HuH-7 (cell line): Measurements from ENCODE around the gene TACSTD2.
"Not testable (repeated sequence)": the region's sequence is repeated elsewhere in the genome, so short reads cannot be mapped to it uniquely, and the experiment has no call there.

Experiments used
- DNase-seq: peaks from one replicate; pipeline ENCODE4 v3.0.0; 2011; ENCODE audit warnings: low spot score

The TACSTD2 gene

DNA sequence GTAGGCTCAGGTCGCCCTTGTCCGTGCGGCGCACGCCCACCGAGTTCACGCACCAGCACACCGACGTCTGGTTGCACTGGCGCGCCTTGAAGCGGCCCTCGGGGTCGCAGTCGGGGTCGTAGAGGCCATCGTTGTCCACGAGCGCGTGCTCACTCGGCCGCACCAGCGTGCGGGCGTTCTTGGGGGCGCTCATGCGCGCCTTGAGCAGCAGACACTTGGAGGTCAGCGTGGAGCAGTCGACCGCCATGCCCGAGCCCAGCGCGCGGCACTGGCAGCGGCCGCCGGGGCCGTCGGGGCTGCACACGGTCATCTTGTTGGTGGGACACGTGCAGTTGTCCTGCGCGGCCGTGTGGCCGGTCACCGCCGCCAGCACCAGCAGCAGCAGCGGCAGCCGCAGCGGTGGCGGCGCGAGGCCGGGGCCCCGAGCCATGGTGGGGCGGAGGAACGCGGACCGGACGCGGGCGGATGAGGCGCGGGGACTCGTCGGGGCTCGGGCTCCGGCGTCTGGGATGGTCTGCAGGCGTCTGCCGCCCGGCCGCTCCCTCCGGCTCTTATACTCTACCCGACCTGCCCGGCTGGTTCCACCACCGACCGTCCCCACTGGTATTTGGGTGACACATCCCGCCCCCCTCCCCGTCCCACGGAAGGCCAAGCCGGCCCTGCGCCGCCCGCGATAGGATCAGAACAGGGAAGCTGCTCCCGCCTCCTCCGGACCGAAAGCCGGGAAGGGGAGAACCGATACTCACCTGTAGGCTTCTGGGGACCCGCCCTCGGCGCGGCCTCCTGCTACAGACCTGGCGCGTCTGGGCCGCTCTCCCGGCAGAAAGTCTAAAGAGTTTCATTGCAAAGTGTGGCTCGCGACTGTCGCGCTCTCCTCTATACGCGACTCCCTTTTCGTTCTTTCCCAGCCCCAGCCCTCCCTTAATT is at the start of gene TACSTD2:
Gene TACSTD2 (minus strand): TSS at position 526 of the 927 bp plus-strand sequence. CDS start 96 bp downstream, at position 430.
- no peak for DNase-seq

DNA sequence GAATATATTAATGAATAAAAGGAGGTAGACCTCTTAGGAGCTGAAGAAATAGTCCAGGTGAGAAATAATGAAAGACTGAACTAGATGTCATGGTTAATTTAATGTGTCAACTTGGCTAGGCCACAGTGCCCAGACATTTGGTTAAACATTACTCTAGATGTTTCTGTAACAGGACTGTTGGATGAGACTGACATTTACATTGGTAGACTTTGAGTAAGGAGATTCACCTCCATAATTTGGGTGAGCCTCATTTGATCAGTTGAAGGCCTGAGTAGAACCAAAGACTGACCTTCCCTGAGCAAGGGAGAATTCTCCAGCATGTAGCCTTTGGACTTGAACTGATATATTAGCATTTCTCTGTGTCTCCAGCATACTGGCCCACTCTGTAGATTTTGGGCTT is 49.2 kb upstream of the TACSTD2 start:
- DNase-seq = no peak

DNA sequence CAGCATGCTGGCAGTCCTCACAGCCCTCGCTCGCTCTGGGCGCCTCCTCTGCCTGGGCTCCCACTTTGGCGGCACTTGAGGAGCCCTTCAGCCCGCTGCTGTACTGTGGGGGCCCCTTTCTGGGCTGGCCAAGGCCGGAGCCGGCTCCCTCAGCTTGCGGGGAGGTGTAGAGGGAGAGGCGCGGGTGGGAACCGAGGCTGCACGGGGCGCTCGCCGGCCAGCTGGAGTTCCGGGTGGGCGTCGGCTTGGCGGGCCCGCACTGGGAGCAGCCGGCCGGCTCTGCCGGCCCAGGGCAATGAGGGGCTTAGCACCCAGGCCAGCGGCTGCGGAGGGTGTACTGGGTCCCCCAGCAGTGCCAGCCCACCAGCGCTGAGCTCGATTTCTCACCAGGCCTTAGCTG is 46.2 kb upstream of the TACSTD2 start:
- DNase-seq = not testable (repeated sequence)

DNA sequence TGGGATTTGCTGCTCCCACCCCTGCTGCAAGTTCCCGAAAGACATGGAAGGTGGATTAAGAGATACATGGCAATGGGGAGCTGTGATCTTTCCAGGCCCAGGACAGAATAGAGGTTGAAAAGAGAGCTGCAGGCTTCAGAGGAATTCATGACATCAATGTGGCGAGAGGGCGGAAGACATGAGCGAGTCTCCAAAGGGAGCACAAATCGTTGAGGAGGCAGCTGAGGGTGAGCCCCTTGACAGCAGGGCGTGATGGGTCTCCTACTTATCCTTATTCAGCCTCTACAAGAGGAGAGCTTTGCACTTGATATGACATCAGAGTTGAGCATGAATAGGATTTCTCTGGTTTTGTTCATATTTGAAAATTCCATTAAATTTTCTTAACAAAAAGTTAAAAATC is 45.5 kb upstream of the TACSTD2 start:
- no peak for DNase-seq

DNA sequence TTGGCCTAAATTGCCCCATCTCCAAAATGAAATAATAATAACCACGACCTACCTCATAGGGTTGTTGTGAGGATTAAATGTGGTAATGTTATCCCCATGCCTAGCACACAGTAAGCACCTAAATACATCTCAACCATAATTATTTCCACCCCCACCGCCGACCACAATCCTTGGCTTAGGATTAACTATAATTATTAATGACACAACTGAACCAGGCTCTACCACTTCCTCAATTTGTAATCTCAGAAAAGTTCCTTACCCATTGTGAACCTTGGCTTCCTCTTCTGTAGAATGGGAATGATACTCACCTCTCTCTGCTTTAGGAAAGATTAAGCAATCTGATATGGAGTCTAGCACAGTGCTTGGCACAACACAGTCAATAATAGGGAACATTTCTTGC is 44.3 kb upstream of the TACSTD2 start:
- DNase-seq = no peak

- no peak for DNase-seq
Measured at GRCh38 chr1:58620926-58621325, 43.9 kb upstream of the TACSTD2 start.

- peak; percentile 11 for DNase-seq
Measured at GRCh38 chr1:58620259-58620658, 43.2 kb upstream of the TACSTD2 start.

DNA sequence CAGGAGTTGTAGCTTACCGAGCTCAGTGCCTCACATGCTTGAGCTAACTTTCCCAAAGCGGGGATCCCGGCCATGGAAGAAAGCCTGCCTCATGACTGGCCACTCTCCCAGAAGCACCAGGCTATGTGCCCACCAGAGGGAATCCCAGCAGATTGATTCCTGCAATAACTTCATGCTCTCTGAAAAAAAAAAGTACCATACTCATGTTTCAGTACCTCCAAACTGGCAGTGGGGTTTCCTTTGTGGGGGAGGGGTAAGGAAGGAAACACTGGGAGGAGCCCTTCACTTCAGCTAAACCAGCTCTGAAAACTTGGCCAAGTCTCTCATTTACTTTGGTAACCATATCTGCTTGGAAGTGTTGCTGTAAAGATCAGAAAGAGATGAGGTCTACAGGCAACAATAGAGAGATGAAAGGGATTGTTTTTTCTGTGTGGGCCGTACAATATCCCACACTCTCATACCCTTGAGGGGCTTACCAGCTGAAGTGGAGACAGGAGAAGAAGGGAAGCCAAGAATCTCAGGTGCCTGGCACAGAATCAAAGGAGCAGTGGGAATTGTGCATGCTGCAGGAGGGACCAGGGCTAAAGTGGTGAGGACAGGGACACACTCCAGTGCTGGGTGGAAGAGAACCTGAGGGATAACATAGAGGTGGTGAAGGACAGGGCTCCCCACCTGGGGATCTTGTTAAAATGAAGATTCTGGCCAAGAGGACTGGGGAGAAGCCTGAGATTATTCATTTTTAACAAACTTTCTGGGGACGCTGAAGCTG is 42.4 kb upstream of the TACSTD2 start:
- DNase-seq = no peak

GRCh38 chr1:58618303-58618702 is 41.3 kb upstream of the TACSTD2 start:
- DNase-seq = no peak

- DNase-seq = no peak
Measured at GRCh38 chr1:58611861-58612385, 34.9 kb upstream of the TACSTD2 start.

DNA sequence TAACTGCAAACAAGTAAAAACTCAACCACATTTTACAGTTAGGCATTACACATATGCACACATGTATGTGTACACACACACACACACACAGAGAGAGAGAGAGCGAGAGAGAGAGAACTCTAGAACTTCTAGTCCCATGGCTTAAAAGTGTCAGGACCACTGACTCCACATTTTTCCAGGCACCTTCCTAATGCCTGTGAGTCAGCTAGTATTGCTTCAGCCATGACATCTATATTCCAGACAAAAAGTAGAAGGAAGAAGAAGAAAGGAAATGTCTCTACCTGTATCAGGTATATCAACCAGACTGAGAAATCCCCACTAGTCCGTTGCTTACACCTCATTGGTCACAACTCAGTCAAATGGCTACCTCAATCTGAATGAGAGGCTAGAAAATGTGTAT is 31.9 kb upstream of the TACSTD2 start:
- DNase-seq = no peak

GRCh38 chr1:58608297-58608696 is 31.2 kb upstream of the TACSTD2 start:
- no peak for DNase-seq

DNA sequence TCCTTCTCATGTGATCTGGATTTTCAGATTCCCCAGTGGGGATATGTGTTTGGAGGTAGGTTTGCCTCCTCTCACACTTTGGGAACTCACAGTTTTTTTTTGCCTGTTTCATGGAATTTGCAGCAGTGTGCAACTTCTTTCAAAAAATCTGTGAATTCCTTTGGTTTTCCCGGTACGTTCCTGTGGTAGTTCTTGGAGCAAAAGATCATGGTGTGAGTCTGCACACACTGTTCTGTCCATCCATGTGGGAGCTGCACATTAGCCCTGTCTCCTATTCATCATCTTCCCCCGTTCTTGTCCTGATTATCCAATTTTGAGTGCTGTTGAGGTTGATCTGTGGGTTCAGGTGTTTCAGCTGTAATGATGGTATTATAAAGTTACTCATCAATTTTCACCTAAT is 30.3 kb upstream of the TACSTD2 start:
- no peak for DNase-seq

GRCh38 chr1:58601921-58602320 is 24.9 kb upstream of the TACSTD2 start:
- DNase-seq = not testable (repeated sequence)

- DNase-seq = no peak
Measured at GRCh38 chr1:58597996-58598395, 20.9 kb upstream of the TACSTD2 start.

GRCh38 chr1:58597076-58597475 is 20.0 kb upstream of the TACSTD2 start:
- DNase-seq = no peak

GRCh38 chr1:58596631-58597052 is 19.6 kb upstream of the TACSTD2 start:
- DNase-seq = no peak

DNA sequence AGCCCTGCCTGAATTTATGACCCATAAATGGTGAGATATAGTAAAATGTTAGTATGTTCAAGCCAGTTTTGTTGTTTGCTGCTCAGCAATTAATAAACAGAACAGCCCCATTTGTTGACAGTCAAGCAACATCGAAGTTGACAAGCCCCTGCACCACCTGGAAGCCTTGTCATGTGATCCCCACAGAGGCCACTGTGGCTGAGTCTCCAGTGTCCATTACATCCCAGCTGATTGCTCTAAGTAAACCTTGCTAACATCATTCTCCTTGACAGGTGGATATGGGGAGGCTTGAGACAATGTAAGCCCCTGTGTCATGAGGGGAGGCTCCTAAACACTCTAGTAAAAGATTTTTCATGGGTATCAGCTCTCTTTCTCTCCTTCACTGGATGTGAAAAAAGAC is 17.5 kb upstream of the TACSTD2 start:
- no peak for DNase-seq

- no peak for DNase-seq
Measured at GRCh38 chr1:58592522-58593134, 15.6 kb upstream of the TACSTD2 start.

GRCh38 chr1:58591806-58592205 is 14.8 kb upstream of the TACSTD2 start:
- DNase-seq = no peak

- no peak for DNase-seq
Measured at GRCh38 chr1:58590019-58590418, 13.0 kb upstream of the TACSTD2 start.

- DNase-seq = no peak
Measured at GRCh38 chr1:58588396-58588795, 11.3 kb upstream of the TACSTD2 start.
